SH-SY5Y (cell line): Measurements from ENCODE around the gene BFSP2.

Source experiments
- GATA2 ChIP-seq: IDR thresholded peaks from 2 replicates; pipeline ENCODE4 v1.6.1; 2011; ENCODE audit warnings: mild to moderate bottlenecking, low read depth, low read length
- GATA3 ChIP-seq: IDR thresholded peaks from 2 replicates; pipeline ENCODE4 v1.6.1; 2011; ENCODE audit warnings: low read depth, mild to moderate bottlenecking, low read length, moderate library complexity

GRCh38 chr3:133361011-133361410 lies 38.8 kb upstream of the BFSP2 start:
- TF ChIP-seq GATA2 (no peak), GATA3 (no peak)
